Loucy (cell line): ENCODE measurements around the gene GNB1L.

ENCODE experiments used
- EZH2phosphoT487 ChIP-seq: fragments of 200-600 bp; IDR thresholded peaks from 2 replicates; pipeline ENCODE4 v1.6.1; 2018; ENCODE audit warnings: antibody characterized with exemption, mild to moderate bottlenecking, moderate library complexity, borderline replicate concordance
- TF ChIP-seq, protein P1 (sequence below): fragments of 200-600 bp; sonication (generic); conservative IDR thresholded peaks from 2 replicates; pipeline ENCODE4 v1.5.1; 2014; ENCODE audit warnings: mild to moderate bottlenecking, antibody characterized with exemption, low read length

DNA sequence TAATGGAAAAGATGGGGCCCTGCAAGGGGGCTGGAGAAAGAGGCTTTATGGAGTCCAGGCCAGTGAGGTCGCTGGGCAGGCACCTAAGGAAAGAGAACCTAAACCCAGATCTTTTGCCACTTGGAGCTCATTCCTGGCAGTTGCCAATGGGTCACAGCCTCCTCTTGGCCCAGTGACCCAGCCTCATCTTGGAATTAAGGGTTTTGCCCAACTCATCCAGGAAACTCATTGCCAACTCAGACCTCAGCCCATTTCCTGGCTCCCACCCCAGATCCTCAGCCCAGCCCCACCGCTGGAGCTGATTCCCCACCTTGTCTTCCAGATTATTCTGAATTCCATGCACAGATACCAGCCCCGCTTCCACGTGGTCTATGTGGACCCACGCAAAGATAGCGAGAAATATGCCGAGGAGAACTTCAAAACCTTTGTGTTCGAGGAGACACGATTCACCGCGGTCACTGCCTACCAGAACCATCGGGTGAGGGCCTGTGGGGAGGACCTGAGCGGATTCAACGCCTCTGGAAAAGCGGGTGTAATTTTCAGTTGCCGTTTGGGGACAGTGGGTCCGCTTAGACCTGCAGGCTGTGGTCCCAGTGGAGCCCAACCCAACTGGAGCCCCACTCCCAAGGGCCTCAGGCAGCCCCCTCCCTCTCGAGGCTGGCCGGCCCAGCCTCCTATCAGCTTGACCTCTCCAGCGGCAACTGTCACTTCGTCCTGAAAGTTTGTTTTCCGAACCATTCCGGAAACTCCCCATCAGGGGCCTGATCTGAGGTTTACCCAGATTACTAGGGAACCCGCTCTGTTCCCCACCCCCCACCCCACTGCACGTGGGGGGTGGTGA is 89.8 kb downstream of the GNB1L start:
- TF ChIP-seq, protein P1, sequence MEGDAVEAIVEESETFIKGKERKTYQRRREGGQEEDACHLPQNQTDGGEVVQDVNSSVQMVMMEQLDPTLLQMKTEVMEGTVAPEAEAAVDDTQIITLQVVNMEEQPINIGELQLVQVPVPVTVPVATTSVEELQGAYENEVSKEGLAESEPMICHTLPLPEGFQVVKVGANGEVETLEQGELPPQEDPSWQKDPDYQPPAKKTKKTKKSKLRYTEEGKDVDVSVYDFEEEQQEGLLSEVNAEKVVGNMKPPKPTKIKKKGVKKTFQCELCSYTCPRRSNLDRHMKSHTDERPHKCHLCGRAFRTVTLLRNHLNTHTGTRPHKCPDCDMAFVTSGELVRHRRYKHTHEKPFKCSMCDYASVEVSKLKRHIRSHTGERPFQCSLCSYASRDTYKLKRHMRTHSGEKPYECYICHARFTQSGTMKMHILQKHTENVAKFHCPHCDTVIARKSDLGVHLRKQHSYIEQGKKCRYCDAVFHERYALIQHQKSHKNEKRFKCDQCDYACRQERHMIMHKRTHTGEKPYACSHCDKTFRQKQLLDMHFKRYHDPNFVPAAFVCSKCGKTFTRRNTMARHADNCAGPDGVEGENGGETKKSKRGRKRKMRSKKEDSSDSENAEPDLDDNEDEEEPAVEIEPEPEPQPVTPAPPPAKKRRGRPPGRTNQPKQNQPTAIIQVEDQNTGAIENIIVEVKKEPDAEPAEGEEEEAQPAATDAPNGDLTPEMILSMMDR: no peak
- TF ChIP-seq EZH2phosphoT487: no peak
